NCI-H82 treated with DMSO at 0.1 percent for 48 hours (cell line): ENCODE results near the gene MBD3.

Experiments used
- DNase-seq: peaks from one replicate; lab custom pipeline; 2025; ENCODE audit not compliant: unreplicated experiment; lab: John Stamatoyannopoulos, UW

Gene MBD3

GRCh38 chr19:1601613-1602064 lies 9.0 kb upstream of the MBD3 start:
- DNase-seq = no peak

GRCh38 chr19:1599460-1599846 lies 6.8 kb upstream of the MBD3 start:
- no peak for DNase-seq

- no peak for DNase-seq
Observed at GRCh38 chr19:1598777-1599459, 6.3 kb upstream of the MBD3 start.

GRCh38 chr19:1593501-1593772 lies 772 bp upstream of the MBD3 start:
- no peak for DNase-seq

- DNase-seq = peak; percentile 11
Observed at GRCh38 chr19:1592024-1592754, 476 bp downstream of the MBD3 start.

GRCh38 chr19:1591421-1592023 lies 1.1 kb downstream of the MBD3 start:
- no peak for DNase-seq

- no peak for DNase-seq
Observed at GRCh38 chr19:1590641-1591397, 1.8 kb downstream of the MBD3 start.

- DNase-seq = no peak
Observed at GRCh38 chr19:1587872-1588271, 4.8 kb downstream of the MBD3 start.

GRCh38 chr19:1585243-1585580 lies 7.5 kb downstream of the MBD3 start:
- DNase-seq = no peak

GRCh38 chr19:1584500-1585242 lies 8.0 kb downstream of the MBD3 start:
- no peak for DNase-seq

GRCh38 chr19:1582201-1582600 lies 10.5 kb downstream of the MBD3 start:
- DNase-seq = no peak

- no peak for DNase-seq
Observed at GRCh38 chr19:1580957-1581356, 11.7 kb downstream of the MBD3 start.

GRCh38 chr19:1580382-1580781 lies 12.3 kb downstream of the MBD3 start:
- no peak for DNase-seq

GRCh38 chr19:1579222-1579621 lies 13.4 kb downstream of the MBD3 start:
- no peak for DNase-seq

- no peak for DNase-seq
Observed at GRCh38 chr19:1577929-1578618, 14.6 kb downstream of the MBD3 start.

- no peak for DNase-seq
Observed at GRCh38 chr19:1577090-1577928, 15.4 kb downstream of the MBD3 start.

GRCh38 chr19:1576242-1577089 lies 16.2 kb downstream of the MBD3 start:
- no peak for DNase-seq

GRCh38 chr19:1575323-1576241 lies 17.1 kb downstream of the MBD3 start:
- no peak for DNase-seq
